T-cell (primary cell): ENCODE data around the gene SLC35B1. TPM values are rescaled to one million over a fixed set of nuclear protein-coding genes. Genes with fewer than 3 reads are reported as not detected.
A peak's percentile ranks its signal among the peaks of the same experiment; 100 is the strongest.

Source experiments
- ATAC-seq, 4 experiments: fragments of 200-7000 bp in 3 of 4; fragments of 150-1000 bp in 1 of 4; cut with Tn5 transposase; replicated peaks in 1 of 4; 1 replicate in 3 of 4; 2 replicates in 1 of 4; pipeline ENCODE4 v1.10.0; 2021; ENCODE audit warnings: moderate library complexity in 3 of 4, mild to moderate bottlenecking in 2 of 4, moderate number of reproducible peaks in 1 of 4
- CTCF ChIA-PET, 2 donors: fragments of 300-600 bp; sonication (Branson Sonifier 250); formaldehyde crosslinking; loops; one replicate each; lab custom pipeline; 2022; ENCODE audit warnings: antibody characterized with exemption in 2 of 2; lab: Charles Lee
- POLR2A ChIA-PET, 2 donors: fragments of 300-600 bp; sonication (Branson Sonifier 250); formaldehyde crosslinking; loops; one replicate each; lab custom pipeline; 2022; ENCODE audit warnings: antibody characterized with exemption in 2 of 2; lab: Charles Lee
- DNase-seq, 35 experiments: peaks; one replicate each; pipeline versions ENCODE4 v3.0.0 to v3.0.0-alpha.2; 2013 to 2023
- H3K27ac ChIP-seq: one replicate; pipeline ENCODE4 v1.5.1; 2013; ENCODE audit warnings: low read length
- H3K27me3 ChIP-seq, 2 experiments: replicated peaks in 1 of 2; 1 replicate in 1 of 2; 2 replicates in 1 of 2; pipeline versions ENCODE4 v1.6.1 to v1.7.0; 2013; ENCODE audit warnings: low read length in 1 of 2, mixed read lengths in 1 of 2; ENCODE audit not compliant: control insufficient read depth in 2 of 2, insufficient read depth in 2 of 2; ENCODE audit errors: extremely low read depth in 1 of 2
- H3K36me3 ChIP-seq, 2 donors: 1 replicate in 1 of 2; 2 replicates in 1 of 2; pipeline versions ENCODE4 v1.6.1 to v1.7.0; 2013; ENCODE audit warnings: low read length in 1 of 2; ENCODE audit not compliant: control insufficient read depth in 2 of 2, insufficient read depth in 1 of 2; ENCODE audit errors: extremely low read depth in 1 of 2
- H3K4me1 ChIP-seq, 2 experiments: 1 replicate in 1 of 2; 2 replicates in 1 of 2; pipeline versions ENCODE4 v1.6.1 to v1.7.0; 2013; ENCODE audit warnings: low read length in 2 of 2, mixed read lengths in 1 of 2; ENCODE audit not compliant: insufficient read depth in 2 of 2, control insufficient read depth in 1 of 2; ENCODE audit errors: extremely low read depth in 1 of 2
- H3K4me3 ChIP-seq, 2 donors: 1 replicate in 1 of 2; 2 replicates in 1 of 2; pipeline versions ENCODE4 v1.5.1 to v1.7.0; 2013; ENCODE audit warnings: mild to moderate bottlenecking in 2 of 2, low read length in 1 of 2, moderate library complexity in 1 of 2; ENCODE audit not compliant: control insufficient read depth in 1 of 2; ENCODE audit errors: extremely low read depth in 1 of 2
- H3K9me3 ChIP-seq: 2 replicates; pipeline ENCODE4 v1.7.0; 2013
- H3K27ac Mint-ChIP-seq, 2 donors: one replicate each; pipeline ENCODE4 v1.8.0; 2020 to 2021; ENCODE audit warnings: mild to moderate bottlenecking in 2 of 2, mixed read lengths in 2 of 2
- H3K27me3 Mint-ChIP-seq, 2 donors: one replicate each; pipeline ENCODE4 v1.8.0; 2021 to 2022; ENCODE audit warnings: mixed read lengths in 2 of 2
- H3K36me3 Mint-ChIP-seq: one replicate; pipeline ENCODE4 v1.8.0; 2021; ENCODE audit warnings: mixed read lengths
- H3K4me1 Mint-ChIP-seq, 3 donors: one replicate each; pipeline ENCODE4 v1.8.0; 2020 to 2022; ENCODE audit warnings: mixed read lengths in 3 of 3, mild to moderate bottlenecking in 1 of 3
- H3K4me3 Mint-ChIP-seq, 3 donors: one replicate each; pipeline ENCODE4 v1.8.0; 2020 to 2022; ENCODE audit warnings: mild to moderate bottlenecking in 3 of 3, mixed read lengths in 3 of 3, moderate library complexity in 3 of 3
- H3K9me3 Mint-ChIP-seq, 3 donors: one replicate each; pipeline ENCODE4 v1.8.0; 2020 to 2022; ENCODE audit warnings: mixed read lengths in 3 of 3
- WGBS: methylation state at CpG from one replicate; pipeline ENCODE4 v1.1.5; 2013; ENCODE audit warnings: missing lambda C conversion rate; ENCODE audit not compliant: insufficient coverage; 5-methylcytosine and 5-hydroxymethylcytosine counted together
- total RNA-seq, 35 experiments: library from RNA in 6 of 35; stranded (reverse) in 6 of 35; fragments of 120-200 nt in 1 of 35; gene quantifications; one replicate each; pipeline versions ENCODE4 v1.2.1 to v1.2.4 and lab custom pipeline; 2013 to 2026

SLC35B1 gene
- total RNA-seq, 5 donors from 2014 or later (not counting 1 experiment from before 2014, with no cell fraction given) = 40.5 to 57.1 (median 42.8) TPM

- H3K4me3 Mint-ChIP-seq = peak overlapping the region in 2 of 3 donors; percentile 6 to 27
- H3K4me3 ChIP-seq = no peak overlapping the region
- peaks cover 0 to 23% of the 10 kb centered on the region in 2 donors for H3K36me3 ChIP-seq
- H3K4me1 Mint-ChIP-seq = peaks cover 62 to 84% (median 81%) of the 10 kb centered on the region in 3 donors
- peaks cover 32% of the 10 kb centered on the region for H3K36me3 Mint-ChIP-seq
- H3K27ac ChIP-seq = peak overlapping the region; percentile 24
- H3K27me3 ChIP-seq = no peaks in the 10 kb centered on the region
- POLR2A ChIA-PET = interaction anchor here in 1 of 2 donors (0.9 kb wide), 1 partner anchor 10 kb away, joined by 3 read pairs; no protein-coding TSS in a partner anchor
- peaks cover 25 to 86% of the 10 kb centered on the region in 2 experiments for H3K4me1 ChIP-seq
- DNase-seq (no peak), ATAC-seq (no peak)
- WGBS = 70% methylated on average over 5 of the region's 8 CpGs
- no peaks in the 10 kb centered on the region for H3K9me3 Mint-ChIP-seq
- CTCF ChIA-PET = interaction anchor here in 1 of 2 donors (1.6 kb wide), 1 partner anchor 10 kb away, joined by 4 read pairs; the partner anchor contains the start of gene FAM117A
- no peaks in the 10 kb centered on the region for H3K27me3 Mint-ChIP-seq
- peak overlapping the region; percentile 86 to 96 for H3K27ac Mint-ChIP-seq
- no peaks in the 10 kb centered on the region for H3K9me3 ChIP-seq
These were observed 46.2 kb upstream of the SLC35B1 start for GRCh38 chr17:49753959-49754391.

GRCh38 chr17:49752508-49752907, 44.7 kb upstream of the SLC35B1 start:
- WGBS = 92% methylated on average over 1 of the region's 3 CpGs

GRCh38 chr17:49749730-49750129, 42.0 kb upstream of the SLC35B1 start:
- H3K36me3 Mint-ChIP-seq = peaks cover 33% of the 10 kb centered on the region
- peak overlapping the region in 1 of 3 donors; percentile 10 for H3K4me3 Mint-ChIP-seq

More at GRCh38 chr17:49752508-49752907, 44.7 kb upstream of the SLC35B1 start:
- Histone ChIP-seq H3K9me3 (no peaks in the 10 kb centered on the region), H3K27me3 (no peaks in the 10 kb centered on the region), H3K27ac (peak overlapping the region; percentile 39), H3K36me3 (peaks cover 0 to 18% of the 10 kb centered on the region in 2 donors), H3K4me1 (peaks cover 37 to 90% of the 10 kb centered on the region in 2 experiments), H3K4me3 (no peak overlapping the region)
- peaks cover 66 to 87% (median 85%) of the 10 kb centered on the region in 3 donors for H3K4me1 Mint-ChIP-seq
- peak overlapping the region; percentile 86 to 96 for H3K27ac Mint-ChIP-seq
- no peak overlapping the region for H3K4me3 Mint-ChIP-seq
- no peak for DNase-seq
- CTCF ChIA-PET = interaction anchor here (0.5 to 1.6 kb wide), 4 partner anchors 12 to 113 kb away, joined by 3 to 5 read pairs (median 4); partner anchors contain the start of gene FAM117A (in 1 of the 2)
- H3K9me3 Mint-ChIP-seq = no peaks in the 10 kb centered on the region
- POLR2A ChIA-PET = interaction anchor here (0.5 to 1.0 kb wide), 9 partner anchors 9 to 1413 kb away, joined by 3 to 7 read pairs (median 4); no protein-coding TSS in a partner anchor
- H3K27me3 Mint-ChIP-seq = no peaks in the 10 kb centered on the region
- ATAC-seq = no peak
- peaks cover 36% of the 10 kb centered on the region for H3K36me3 Mint-ChIP-seq

GRCh38 chr17:49748791-49749190, 41.0 kb upstream of the SLC35B1 start:
- peaks cover 0 to 4% of the 10 kb centered on the region in 2 donors for H3K36me3 ChIP-seq
- ChIA-PET POLR2A (interaction anchor here (0.5 to 3.7 kb wide), 11 partner anchors 8 to 400 kb away, joined by 3 to 117 read pairs (median 5); partner anchors contain the start of genes FAM117A (in 2 of the 2) and KAT7 (in 1 of the 2)), CTCF (interaction anchor here (0.6 to 3.1 kb wide), 9 partner anchors 9 to 40 kb away, joined by 3 to 12 read pairs (median 4); partner anchors contain the start of genes FAM117A (in 1 of the 2) and SLC35B1 (in 1 of the 2))
- peak; percentile 70 to 78 (median 74) for ATAC-seq
- 0% methylated on average over 1 of the region's 7 CpGs for WGBS
- H3K27ac ChIP-seq = peak overlapping the region; percentile 97
- H3K9me3 ChIP-seq = no peaks in the 10 kb centered on the region
- peaks cover 53 to 89% of the 10 kb centered on the region in 2 experiments for H3K4me1 ChIP-seq
- peak overlapping the region; percentile 96 to 98 for H3K27ac Mint-ChIP-seq
- no peaks in the 10 kb centered on the region for H3K27me3 Mint-ChIP-seq
- peak in 34 of 35 experiments; percentile 19 to 78 (median 56) for DNase-seq
- H3K4me3 Mint-ChIP-seq = peak overlapping the region; percentile 50 to 64 (median 63)
- peaks cover 33% of the 10 kb centered on the region for H3K36me3 Mint-ChIP-seq
- H3K9me3 Mint-ChIP-seq = peaks cover 0 to 3% (median 0%) of the 10 kb centered on the region in 3 donors
- no peak overlapping the region for H3K4me3 ChIP-seq
- peaks cover 62 to 90% (median 89%) of the 10 kb centered on the region in 3 donors for H3K4me1 Mint-ChIP-seq
- no peaks in the 10 kb centered on the region for H3K27me3 ChIP-seq

More at GRCh38 chr17:49749730-49750129, 42.0 kb upstream of the SLC35B1 start:
- Histone ChIP-seq H3K4me1 (peaks cover 47 to 89% of the 10 kb centered on the region in 2 experiments), H3K27me3 (no peaks in the 10 kb centered on the region), H3K9me3 (no peaks in the 10 kb centered on the region), H3K27ac (peak overlapping the region; percentile 97), H3K36me3 (peaks cover 0 to 4% of the 10 kb centered on the region in 2 donors), H3K4me3 (no peak overlapping the region)
- 100% methylated on average over 2 of the region's 3 CpGs for WGBS
- DNase-seq = no peak
- no peaks in the 10 kb centered on the region for H3K27me3 Mint-ChIP-seq
- no peak for ATAC-seq
- POLR2A ChIA-PET = interaction anchor here in 1 of 2 donors (2.0 to 3.7 kb wide), 2 partner anchors 13 to 34 kb away, joined by 12 to 117 read pairs; partner anchors contain the start of gene FAM117A
- H3K4me1 Mint-ChIP-seq = peaks cover 67 to 89% (median 88%) of the 10 kb centered on the region in 3 donors
- CTCF ChIA-PET = interaction anchor here in 1 of 2 donors (0.7 to 2.0 kb wide), 3 partner anchors 14 to 38 kb away, joined by 5 to 10 read pairs (median 6); partner anchors contain the start of gene FAM117A
- peaks cover 0 to 3% (median 0%) of the 10 kb centered on the region in 3 donors for H3K9me3 Mint-ChIP-seq
- peak overlapping the region; percentile 96 to 98 for H3K27ac Mint-ChIP-seq

- Histone ChIP-seq H3K4me3 (no peak overlapping the region), H3K9me3 (no peaks in the 10 kb centered on the region), H3K36me3 (peaks cover 0 to 4% of the 10 kb centered on the region in 2 donors), H3K4me1 (peaks cover 56 to 90% of the 10 kb centered on the region in 2 experiments), H3K27me3 (no peaks in the 10 kb centered on the region), H3K27ac (peak overlapping the region; percentile 97)
- WGBS = no CpG with 5 or more reads among the region's 3 CpGs
- Mint-ChIP-seq H3K36me3 (peaks cover 33% of the 10 kb centered on the region), H3K27me3 (no peaks in the 10 kb centered on the region), H3K9me3 (peaks cover 0 to 3% (median 0%) of the 10 kb centered on the region in 3 donors), H3K4me3 (peak overlapping the region; percentile 50 to 64 (median 63)), H3K4me1 (peaks cover 56 to 86% (median 85%) of the 10 kb centered on the region in 3 donors), H3K27ac (peak overlapping the region; percentile 96 to 98)
- ChIA-PET CTCF (interaction anchor here (0.6 to 3.1 kb wide), 9 partner anchors 9 to 40 kb away, joined by 3 to 12 read pairs (median 3); partner anchors contain the start of genes FAM117A (in 1 of the 2) and SLC35B1 (in 1 of the 2)), POLR2A (interaction anchor here (0.5 to 3.7 kb wide), 10 partner anchors 8 to 40 kb away, joined by 3 to 117 read pairs (median 5); partner anchors contain the start of genes FAM117A (in 2 of the 2) and KAT7 (in 1 of the 2))
- DNase-seq (peak in 18 of 35 experiments; percentile 10 to 68 (median 22)), ATAC-seq (peak; percentile 26 to 32 (median 31))
These were observed 40.5 kb upstream of the SLC35B1 start for GRCh38 chr17:49748223-49748622.
